GM12891 (cell line): ENCODE data around the gene NALCN.

ENCODE experiments used
- POLR2A ChIP-seq: IDR thresholded peaks from 2 replicates; pipeline ENCODE4 v1.6.1; 2011; ENCODE audit warnings: low read depth, low read length, control low read depth
- POLR2AphosphoS5 ChIP-seq: IDR thresholded peaks from 2 replicates; pipeline ENCODE4 v1.6.1; 2011; ENCODE audit warnings: low read depth, low read length, control low read depth

GRCh38 chr13:101271681-101272245, 144.5 kb downstream of the NALCN start:
- TF ChIP-seq POLR2AphosphoS5 (no peak), POLR2A (no peak)
